ENCODE data around the gene IQCH. TPM values are rescaled to one million over a fixed set of nuclear protein-coding genes. Genes with fewer than 3 reads are reported as not detected.

IQCH gene
- polyA plus RNA-seq, 1 donor (not counting 4 experiments of a cell fraction or from before 2014, with no cell fraction given) = 2.6 TPM

- no peak for TF ChIP-seq EZH2 (IDR thresholded peaks at IDR 0.05; ENCODE audit: low read length)
- TF ChIP-seq, protein P1, sequence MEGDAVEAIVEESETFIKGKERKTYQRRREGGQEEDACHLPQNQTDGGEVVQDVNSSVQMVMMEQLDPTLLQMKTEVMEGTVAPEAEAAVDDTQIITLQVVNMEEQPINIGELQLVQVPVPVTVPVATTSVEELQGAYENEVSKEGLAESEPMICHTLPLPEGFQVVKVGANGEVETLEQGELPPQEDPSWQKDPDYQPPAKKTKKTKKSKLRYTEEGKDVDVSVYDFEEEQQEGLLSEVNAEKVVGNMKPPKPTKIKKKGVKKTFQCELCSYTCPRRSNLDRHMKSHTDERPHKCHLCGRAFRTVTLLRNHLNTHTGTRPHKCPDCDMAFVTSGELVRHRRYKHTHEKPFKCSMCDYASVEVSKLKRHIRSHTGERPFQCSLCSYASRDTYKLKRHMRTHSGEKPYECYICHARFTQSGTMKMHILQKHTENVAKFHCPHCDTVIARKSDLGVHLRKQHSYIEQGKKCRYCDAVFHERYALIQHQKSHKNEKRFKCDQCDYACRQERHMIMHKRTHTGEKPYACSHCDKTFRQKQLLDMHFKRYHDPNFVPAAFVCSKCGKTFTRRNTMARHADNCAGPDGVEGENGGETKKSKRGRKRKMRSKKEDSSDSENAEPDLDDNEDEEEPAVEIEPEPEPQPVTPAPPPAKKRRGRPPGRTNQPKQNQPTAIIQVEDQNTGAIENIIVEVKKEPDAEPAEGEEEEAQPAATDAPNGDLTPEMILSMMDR (optimal IDR thresholded peaks at IDR 0.05 in 1 of 3, IDR thresholded peaks at IDR 0.05 in 1 of 3, conservative IDR thresholded peaks at IDR 0.05 in 1 of 3; ENCODE audit: extremely low read depth in 1 of 3, insufficient read depth in 2 of 3, low read length in 3 of 3) = no peak
- no peaks in the 10 kb centered on the region for H4K20me1 ChIP-seq (ENCODE audit: control insufficient read depth, extremely low read depth, insufficient read depth, low read length)
- H3K9me1 ChIP-seq (ENCODE audit: control insufficient read depth, extremely low read depth, insufficient read depth, low read length) = no peaks in the 10 kb centered on the region
- H3K9me3 ChIP-seq (ENCODE audit: control insufficient read depth, low read depth, low read length) = no peaks in the 10 kb centered on the region
- no peaks in the 10 kb centered on the region for H3K36me3 ChIP-seq (ENCODE audit: control insufficient read depth in 2 of 2, extremely low read depth in 1 of 2, insufficient read depth in 2 of 2, low read length in 2 of 2)
- no peak overlapping the region for H3K4me3 ChIP-seq (ENCODE audit: control insufficient read depth in 2 of 3, extremely low read depth in 1 of 3, insufficient read depth in 2 of 3, low read depth in 1 of 3, low read length in 3 of 3)
- no peaks in the 10 kb centered on the region for H3K79me2 ChIP-seq (ENCODE audit: control insufficient read depth, insufficient read depth, low read length)
- H2AFZ ChIP-seq (ENCODE audit: control insufficient read depth, low read length) = no peak overlapping the region
- H3K4me2 ChIP-seq (ENCODE audit: control insufficient read depth, extremely low read depth, insufficient read depth, low read depth, low read length) = no peak overlapping the region
- FAIRE-seq (no peak), DNase-seq (ENCODE audit: low read depth, low spot score) (no peak)
- no peak overlapping the region for H3K9ac ChIP-seq (ENCODE audit: control insufficient read depth, extremely low read depth, insufficient read depth, low read length)
- no peak overlapping the region for H3K27ac ChIP-seq (ENCODE audit: control insufficient read depth, insufficient read depth, low read length)
- dilution Hi-C loops (cut with MboI; ENCODE audit: extremely low pct_ligation_motif_present, low sequenced_read_pairs) = no loop called here
- H3K4me1 ChIP-seq (ENCODE audit: control insufficient read depth, extremely low read depth, insufficient read depth, low read length) = no peaks in the 10 kb centered on the region
- H3K27me3 ChIP-seq (ENCODE audit: control insufficient read depth, extremely low read depth, insufficient read depth, low read length) = no peaks in the 10 kb centered on the region
Measured at GRCh38 chr15:67381416-67382045, 126.9 kb downstream of the IQCH start.

GRCh38 chr15:67382723-67383122 is 128.1 kb downstream of the IQCH start:
- H3K27me3 ChIP-seq (ENCODE audit: control insufficient read depth, extremely low read depth, insufficient read depth, low read length) = no peaks in the 10 kb centered on the region
- DNase-seq (ENCODE audit: low read depth, low spot score) = no peak
- H3K9me3 ChIP-seq (ENCODE audit: control insufficient read depth, low read depth, low read length) = no peaks in the 10 kb centered on the region
- H2AFZ ChIP-seq (ENCODE audit: control insufficient read depth, low read length) = no peak overlapping the region
- dilution Hi-C loops (cut with MboI; ENCODE audit: extremely low pct_ligation_motif_present, low sequenced_read_pairs) = no loop called here
- no peaks in the 10 kb centered on the region for H3K36me3 ChIP-seq (ENCODE audit: control insufficient read depth in 2 of 2, extremely low read depth in 1 of 2, insufficient read depth in 2 of 2, low read length in 2 of 2)
- no peaks in the 10 kb centered on the region for H3K4me1 ChIP-seq (ENCODE audit: control insufficient read depth, extremely low read depth, insufficient read depth, low read length)
- H4K20me1 ChIP-seq (ENCODE audit: control insufficient read depth, extremely low read depth, insufficient read depth, low read length) = no peaks in the 10 kb centered on the region
- no peaks in the 10 kb centered on the region for H3K9me1 ChIP-seq (ENCODE audit: control insufficient read depth, extremely low read depth, insufficient read depth, low read length)
- no peak overlapping the region for H3K9ac ChIP-seq (ENCODE audit: control insufficient read depth, extremely low read depth, insufficient read depth, low read length)
- no peak overlapping the region for H3K4me3 ChIP-seq (ENCODE audit: control insufficient read depth in 2 of 3, extremely low read depth in 1 of 3, insufficient read depth in 2 of 3, low read depth in 1 of 3, low read length in 3 of 3)
- no peak for TF ChIP-seq EZH2 (IDR thresholded peaks at IDR 0.05; ENCODE audit: low read length)
- TF ChIP-seq, protein P1 (optimal IDR thresholded peaks at IDR 0.05 in 1 of 3, IDR thresholded peaks at IDR 0.05 in 1 of 3, conservative IDR thresholded peaks at IDR 0.05 in 1 of 3; ENCODE audit: extremely low read depth in 1 of 3, insufficient read depth in 2 of 3, low read length in 3 of 3) = no peak
- no peak overlapping the region for H3K4me2 ChIP-seq (ENCODE audit: control insufficient read depth, extremely low read depth, insufficient read depth, low read depth, low read length)
- FAIRE-seq = no peak
- H3K79me2 ChIP-seq (ENCODE audit: control insufficient read depth, insufficient read depth, low read length) = no peaks in the 10 kb centered on the region
- H3K27ac ChIP-seq (ENCODE audit: control insufficient read depth, insufficient read depth, low read length) = no peak overlapping the region
